Measurements from ENCODE around the gene ENTHD1.

GRCh38 chr22:39750759-39751158 lies 142.8 kb downstream of the ENTHD1 start:
- TF ChIP-seq CTCF (IDR thresholded peaks at IDR 0.05) = no peak
- TF ChIP-seq EP300 (IDR thresholded peaks at IDR 0.05) = no peak
- TF ChIP-seq POLR2AphosphoS5 (IDR thresholded peaks at IDR 0.05) = no peak

Measured in esophagus muscularis mucosa (tissue), 4 donors.